Esophagus muscularis mucosa (tissue), 4 donors: Measurements from ENCODE around the gene RHBDD1.

Experiments used
- CTCF ChIP-seq, 3 experiments: fragments of 200-600 bp in 2 of 3; fragments of 450-650 bp in 1 of 3; sonication (generic) in 2 of 3; IDR thresholded peaks; one replicate each; pipeline ENCODE4 v1.5.1; 2017 to 2019; ENCODE audit warnings: antibody characterized with exemption in 3 of 3, mild to moderate bottlenecking in 2 of 3, moderate library complexity in 1 of 3
- EP300 ChIP-seq: sonication (generic); formaldehyde crosslinking; IDR thresholded peaks from one replicate; pipeline ENCODE4 v1.6.1; 2017; ENCODE audit warnings: antibody characterized with exemption
- POLR2A ChIP-seq: fragments of 450-650 bp; IDR thresholded peaks from one replicate; pipeline ENCODE4 v1.6.1; 2017; ENCODE audit warnings: antibody characterized with exemption, moderate library complexity, mild to moderate bottlenecking, low read depth
- POLR2AphosphoS5 ChIP-seq, 2 donors: sonication (generic); formaldehyde crosslinking; IDR thresholded peaks; one replicate each; pipeline ENCODE4 v1.6.1; 2017; ENCODE audit warnings: antibody characterized with exemption in 2 of 2

GRCh38 chr2:227020416-227020815, 184.6 kb downstream of the RHBDD1 start:
- TF ChIP-seq CTCF (IDR thresholded peaks at IDR 0.05), result no peak
- no peak for TF ChIP-seq POLR2AphosphoS5 (IDR thresholded peaks at IDR 0.05)
- TF ChIP-seq POLR2A, result no peak
- TF ChIP-seq EP300, result no peak
